Activated naive CD4-positive, alpha-beta T cell treated with anti-CD3 and anti-CD28 coated beads, Interleukin-2, amount 10 ng/mL, durations not matched to agents 7 days and 5 days (primary cell): ENCODE measurements around the gene WDR49.
"Not testable (repeated sequence)": the region's sequence is repeated elsewhere in the genome, so short reads cannot be mapped to it uniquely, and the experiment has no call there.

ENCODE experiments used
- CTCF ChIA-PET: fragments of 350-600 bp; sonication (Branson Sonifier 250); formaldehyde crosslinking; loops from one replicate; lab custom pipeline; 2021; ENCODE audit warnings: antibody characterized with exemption; lab: Charles Lee
- DNase-seq: peaks from one replicate; pipeline ENCODE4 v3.0.0-alpha.2; 2020
- H3K27ac Mint-ChIP-seq: one replicate; pipeline ENCODE4 v1.8.0; 2021; ENCODE audit warnings: mild to moderate bottlenecking, moderate library complexity, mixed read lengths
- H3K27me3 Mint-ChIP-seq: one replicate; pipeline ENCODE4 v1.8.0; 2021; ENCODE audit warnings: mild to moderate bottlenecking, mixed read lengths
- H3K36me3 Mint-ChIP-seq: one replicate; pipeline ENCODE4 v1.8.0; 2021; ENCODE audit warnings: mixed read lengths
- H3K4me1 Mint-ChIP-seq: one replicate; pipeline ENCODE4 v1.8.0; 2021; ENCODE audit warnings: mixed read lengths
- H3K4me3 Mint-ChIP-seq: one replicate; pipeline ENCODE4 v1.8.0; 2021; ENCODE audit warnings: mild to moderate bottlenecking, moderate library complexity, mixed read lengths
- H3K9me3 Mint-ChIP-seq: one replicate; pipeline ENCODE4 v1.8.0; 2021; ENCODE audit warnings: mixed read lengths

The WDR49 gene

DNA sequence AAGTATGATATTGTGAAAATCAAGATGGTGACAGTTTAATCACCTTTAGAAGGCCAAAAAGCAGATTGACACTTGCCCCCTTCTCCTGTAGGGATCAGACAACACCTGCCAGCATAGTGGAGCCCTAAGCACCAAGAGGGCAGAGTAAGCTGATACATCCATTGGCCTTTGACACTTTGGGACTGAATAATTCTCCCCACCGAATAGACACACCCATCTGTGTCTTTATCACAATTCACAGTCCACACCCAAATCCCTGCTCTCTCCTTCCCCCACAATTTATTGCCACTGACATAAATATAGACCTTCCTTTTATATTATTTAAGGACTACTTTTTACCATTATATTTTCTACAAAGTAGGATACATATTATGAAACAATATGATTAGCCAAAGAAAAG, 3.1 kb upstream of the WDR49 start:
- H3K27me3 Mint-ChIP-seq: peaks cover 6% of the 10 kb centered on the region
- H3K9me3 Mint-ChIP-seq: no peaks in the 10 kb centered on the region
- H3K27ac Mint-ChIP-seq: no peak overlapping the region
- H3K36me3 Mint-ChIP-seq: no peaks in the 10 kb centered on the region
- CTCF ChIA-PET: no interaction called here
- no peak overlapping the region for H3K4me3 Mint-ChIP-seq
- DNase-seq: no peak
- H3K4me1 Mint-ChIP-seq: no peaks in the 10 kb centered on the region

DNA sequence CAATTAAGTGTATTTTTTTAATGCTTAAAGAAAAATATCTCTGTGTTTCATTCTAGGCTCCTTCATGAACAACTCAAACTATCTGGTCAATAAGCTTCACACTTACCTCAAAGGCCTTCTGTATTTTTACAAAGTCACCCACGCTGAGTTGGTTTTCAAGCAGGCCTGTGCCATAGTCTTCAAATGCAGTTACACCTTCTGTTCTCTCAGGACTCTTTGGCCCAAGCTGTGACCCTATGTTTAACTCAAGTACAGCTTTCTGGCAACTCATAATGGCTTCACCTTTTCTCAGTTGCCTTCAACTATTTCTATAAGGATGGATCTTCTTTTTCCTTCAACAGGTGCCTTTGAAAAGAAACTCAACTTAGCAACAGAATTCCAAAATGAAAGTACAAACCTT, 587 bp downstream of the WDR49 start:
- Mint-ChIP-seq H3K27me3 (peaks cover 3% of the 10 kb centered on the region), H3K27ac (no peak overlapping the region), H3K9me3 (no peaks in the 10 kb centered on the region), H3K4me3 (no peak overlapping the region), H3K36me3 (no peaks in the 10 kb centered on the region), H3K4me1 (no peaks in the 10 kb centered on the region)
- CTCF ChIA-PET: interaction anchor here (1.0 kb wide), 1 partner anchor 32 kb away, joined by 3 read pairs; no protein-coding TSS in a partner anchor
- no peak for DNase-seq

DNA sequence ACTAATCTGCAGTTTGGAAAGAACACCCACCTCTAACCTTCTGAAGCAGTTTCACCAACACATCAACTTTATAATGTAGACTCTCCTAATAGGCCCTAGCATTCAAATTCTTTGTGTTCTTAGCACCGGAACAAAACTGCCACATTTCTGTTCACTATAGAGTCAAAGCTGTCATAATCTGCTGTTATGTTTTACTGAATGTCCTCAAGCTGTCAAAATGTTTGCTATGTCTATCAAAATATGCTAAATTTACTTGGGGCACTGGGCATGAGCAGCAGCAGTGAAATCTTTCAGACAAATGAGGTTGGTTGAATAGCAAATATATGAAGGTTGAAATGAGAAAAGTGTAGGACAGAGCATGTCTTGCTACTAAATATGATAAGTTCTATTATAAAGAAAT, 1.9 kb downstream of the WDR49 start:
- CTCF ChIA-PET: no interaction called here
- Mint-ChIP-seq H3K4me3 (no peak overlapping the region), H3K9me3 (no peaks in the 10 kb centered on the region), H3K36me3 (no peaks in the 10 kb centered on the region), H3K27me3 (no peaks in the 10 kb centered on the region), H3K4me1 (no peaks in the 10 kb centered on the region), H3K27ac (no peak overlapping the region)
- DNase-seq: no peak

DNA sequence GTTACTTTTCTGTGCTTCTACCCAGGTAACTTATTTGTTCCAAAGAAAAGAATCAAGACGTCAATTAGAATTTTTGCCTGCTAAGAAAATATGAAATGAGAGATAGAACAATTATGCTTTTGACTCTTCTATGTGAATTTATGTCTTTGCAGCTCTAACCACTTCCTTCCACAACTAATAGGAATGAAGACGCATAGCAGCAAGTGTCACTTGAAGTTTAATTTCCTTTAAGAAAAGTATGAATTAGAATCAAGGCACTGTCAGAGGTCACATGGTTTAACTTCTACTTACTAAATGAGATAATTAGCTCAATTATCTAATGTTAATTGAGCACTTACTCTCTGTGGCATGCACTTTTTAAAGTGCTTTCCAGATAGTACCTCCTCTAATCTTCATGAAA, 3.3 kb downstream of the WDR49 start:
- H3K4me3 Mint-ChIP-seq: no peak overlapping the region
- H3K4me1 Mint-ChIP-seq: no peaks in the 10 kb centered on the region
- no peaks in the 10 kb centered on the region for H3K27me3 Mint-ChIP-seq
- peaks cover 2% of the 10 kb centered on the region for H3K9me3 Mint-ChIP-seq
- no peak overlapping the region for H3K27ac Mint-ChIP-seq
- no peak for DNase-seq
- no peaks in the 10 kb centered on the region for H3K36me3 Mint-ChIP-seq
- CTCF ChIA-PET: no interaction called here

DNA sequence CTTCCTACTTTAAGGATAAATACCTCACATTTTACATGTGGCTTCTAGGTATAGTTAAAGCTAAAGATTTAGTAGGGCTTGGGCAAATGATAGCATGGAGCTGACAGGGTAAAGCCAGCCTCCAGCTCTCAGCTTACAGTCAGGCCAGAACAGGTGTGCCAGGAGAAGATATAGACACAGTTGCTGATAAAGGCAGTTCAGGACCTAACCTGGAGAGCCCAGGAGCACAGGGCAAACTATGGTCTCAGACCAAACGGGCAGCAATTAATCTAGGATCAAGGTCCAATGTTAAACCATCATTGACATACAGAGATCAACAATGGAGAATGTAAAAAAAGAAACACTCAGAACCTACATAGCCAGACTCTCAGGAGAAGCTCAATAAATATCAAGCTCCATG, 4.0 kb downstream of the WDR49 start:
- CTCF ChIA-PET: no interaction called here
- Mint-ChIP-seq H3K27ac (no peak overlapping the region), H3K27me3 (no peaks in the 10 kb centered on the region), H3K4me3 (no peak overlapping the region), H3K36me3 (no peaks in the 10 kb centered on the region), H3K4me1 (no peaks in the 10 kb centered on the region), H3K9me3 (peaks cover 2% of the 10 kb centered on the region)
- DNase-seq: no peak

DNA sequence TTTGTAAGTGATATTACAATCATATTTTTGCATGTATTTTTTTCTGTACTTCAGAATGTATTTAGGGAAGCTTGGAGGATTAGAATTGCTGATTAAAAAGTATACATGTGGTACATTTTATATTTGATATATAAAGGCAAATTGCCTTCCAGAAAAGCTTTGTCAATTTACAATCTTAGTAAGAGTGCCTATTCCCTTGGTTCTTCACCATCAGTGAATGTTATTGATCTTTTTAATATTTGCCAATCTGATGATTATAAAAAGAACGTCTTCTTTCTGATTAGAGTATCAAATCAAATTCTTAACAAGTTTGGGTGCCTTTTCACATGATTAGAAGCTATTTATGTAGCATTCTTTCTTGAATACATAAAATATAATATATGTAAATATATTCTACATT, 9.1 kb downstream of the WDR49 start:
- CTCF ChIA-PET: no interaction called here
- H3K27ac Mint-ChIP-seq: no peak overlapping the region
- H3K36me3 Mint-ChIP-seq: no peaks in the 10 kb centered on the region
- no peak overlapping the region for H3K4me3 Mint-ChIP-seq
- DNase-seq: no peak
- no peaks in the 10 kb centered on the region for H3K27me3 Mint-ChIP-seq
- peaks cover 3% of the 10 kb centered on the region for H3K9me3 Mint-ChIP-seq
- no peaks in the 10 kb centered on the region for H3K4me1 Mint-ChIP-seq

GRCh38 chr3:167631471-167631870, 22.3 kb downstream of the WDR49 start:
- no peaks in the 10 kb centered on the region for H3K4me1 Mint-ChIP-seq
- H3K9me3 Mint-ChIP-seq: no peaks in the 10 kb centered on the region
- H3K36me3 Mint-ChIP-seq: no peaks in the 10 kb centered on the region
- H3K27ac Mint-ChIP-seq: no peak overlapping the region
- no peaks in the 10 kb centered on the region for H3K27me3 Mint-ChIP-seq
- H3K4me3 Mint-ChIP-seq: no peak overlapping the region
- no peak for DNase-seq
- CTCF ChIA-PET: no interaction called here

GRCh38 chr3:167626490-167626889, 27.3 kb downstream of the WDR49 start:
- Mint-ChIP-seq H3K9me3 (no peaks in the 10 kb centered on the region), H3K4me1 (no peaks in the 10 kb centered on the region)

DNA sequence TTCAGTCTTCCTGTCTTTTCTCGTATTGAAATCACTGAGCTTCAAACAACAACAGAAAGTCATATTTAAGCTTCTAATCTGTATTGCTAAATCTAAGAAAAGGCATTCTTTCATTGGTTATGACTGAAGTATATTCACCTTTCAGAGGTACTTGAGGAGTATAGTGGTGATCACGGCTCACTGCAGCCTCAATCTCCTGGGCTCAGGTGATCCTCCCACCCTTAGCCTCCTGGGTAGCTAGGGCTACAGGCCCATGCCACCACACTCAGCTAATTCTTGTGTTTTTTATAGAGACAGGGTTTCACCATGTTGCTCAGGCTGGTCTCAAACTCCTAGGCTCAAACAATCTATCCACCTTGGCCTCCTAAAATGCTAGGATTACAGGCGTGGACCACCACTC, 38.7 kb downstream of the WDR49 start:
- H3K27me3 Mint-ChIP-seq: no peaks in the 10 kb centered on the region
- no peak overlapping the region for H3K27ac Mint-ChIP-seq
- no peaks in the 10 kb centered on the region for H3K9me3 Mint-ChIP-seq
- no peak overlapping the region for H3K4me3 Mint-ChIP-seq
- CTCF ChIA-PET: no interaction called here
- DNase-seq: no peak
- no peaks in the 10 kb centered on the region for H3K36me3 Mint-ChIP-seq
- H3K4me1 Mint-ChIP-seq: no peaks in the 10 kb centered on the region

More at GRCh38 chr3:167626490-167626889, 27.3 kb downstream of the WDR49 start:
- H3K27ac Mint-ChIP-seq: no peak overlapping the region
- H3K27me3 Mint-ChIP-seq: no peaks in the 10 kb centered on the region
- H3K4me3 Mint-ChIP-seq: no peak overlapping the region
- CTCF ChIA-PET: no interaction called here
- no peaks in the 10 kb centered on the region for H3K36me3 Mint-ChIP-seq
- DNase-seq: no peak

DNA sequence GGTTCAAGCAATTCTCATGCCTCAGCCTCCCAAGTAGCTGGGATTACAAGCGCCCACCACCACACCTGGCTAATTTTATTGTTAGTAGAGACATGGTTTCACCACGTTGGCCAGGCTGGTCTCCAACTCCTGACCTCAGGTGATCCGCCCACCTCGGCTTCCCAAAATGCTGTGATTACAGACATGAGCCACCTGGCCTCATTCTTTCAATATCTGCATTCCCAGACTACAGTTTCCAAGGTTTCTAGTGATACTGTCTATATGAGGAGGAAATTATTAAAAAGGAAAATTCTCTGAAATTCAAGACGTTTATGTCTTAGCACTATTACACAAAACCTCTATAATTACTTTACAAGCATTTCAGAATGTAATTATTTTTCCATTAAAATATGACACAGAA, 39.5 kb downstream of the WDR49 start:
- H3K27me3 Mint-ChIP-seq, DNase-seq, CTCF ChIA-PET, H3K4me3 Mint-ChIP-seq, H3K27ac Mint-ChIP-seq, H3K4me1 Mint-ChIP-seq, H3K9me3 Mint-ChIP-seq, H3K36me3 Mint-ChIP-seq: not testable (repeated sequence)

DNA sequence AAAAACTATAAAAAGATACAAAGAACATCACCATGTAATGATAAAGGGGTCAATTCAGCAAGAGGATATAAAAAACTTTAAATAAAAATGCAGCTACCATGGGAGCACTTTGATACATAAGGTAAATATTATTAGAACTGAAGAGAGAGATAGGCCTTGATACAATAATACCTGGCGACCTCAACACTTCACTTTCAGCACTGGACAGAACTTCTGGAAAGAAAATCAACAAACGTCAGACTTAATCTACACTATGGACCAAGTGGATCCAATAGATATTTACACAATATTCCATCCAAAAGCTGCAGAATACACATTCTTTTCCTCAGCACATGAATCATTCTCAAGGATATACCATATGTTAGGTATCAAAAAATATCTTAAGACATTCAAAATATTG, 42.0 kb downstream of the WDR49 start:
- DNase-seq: no peak
- no peaks in the 10 kb centered on the region for H3K27me3 Mint-ChIP-seq
- H3K4me1 Mint-ChIP-seq: no peaks in the 10 kb centered on the region
- no peaks in the 10 kb centered on the region for H3K36me3 Mint-ChIP-seq
- CTCF ChIA-PET: no interaction called here
- no peak overlapping the region for H3K27ac Mint-ChIP-seq
- H3K9me3 Mint-ChIP-seq: no peaks in the 10 kb centered on the region
- no peak overlapping the region for H3K4me3 Mint-ChIP-seq

GRCh38 chr3:167609156-167609555, 44.6 kb downstream of the WDR49 start:
- H3K4me3 Mint-ChIP-seq: no peak overlapping the region
- DNase-seq: no peak
- H3K27me3 Mint-ChIP-seq: no peaks in the 10 kb centered on the region
- H3K4me1 Mint-ChIP-seq: no peaks in the 10 kb centered on the region
- no peaks in the 10 kb centered on the region for H3K36me3 Mint-ChIP-seq
- CTCF ChIA-PET: no interaction called here
- no peaks in the 10 kb centered on the region for H3K9me3 Mint-ChIP-seq
- H3K27ac Mint-ChIP-seq: no peak overlapping the region

- no peaks in the 10 kb centered on the region for H3K9me3 Mint-ChIP-seq
- H3K36me3 Mint-ChIP-seq: no peaks in the 10 kb centered on the region
- CTCF ChIA-PET: no interaction called here
- no peak overlapping the region for H3K27ac Mint-ChIP-seq
- H3K4me3 Mint-ChIP-seq: no peak overlapping the region
- no peaks in the 10 kb centered on the region for H3K27me3 Mint-ChIP-seq
- no peak for DNase-seq
- H3K4me1 Mint-ChIP-seq: no peaks in the 10 kb centered on the region
These were observed 46.9 kb downstream of the WDR49 start for GRCh38 chr3:167606836-167607235.

DNA sequence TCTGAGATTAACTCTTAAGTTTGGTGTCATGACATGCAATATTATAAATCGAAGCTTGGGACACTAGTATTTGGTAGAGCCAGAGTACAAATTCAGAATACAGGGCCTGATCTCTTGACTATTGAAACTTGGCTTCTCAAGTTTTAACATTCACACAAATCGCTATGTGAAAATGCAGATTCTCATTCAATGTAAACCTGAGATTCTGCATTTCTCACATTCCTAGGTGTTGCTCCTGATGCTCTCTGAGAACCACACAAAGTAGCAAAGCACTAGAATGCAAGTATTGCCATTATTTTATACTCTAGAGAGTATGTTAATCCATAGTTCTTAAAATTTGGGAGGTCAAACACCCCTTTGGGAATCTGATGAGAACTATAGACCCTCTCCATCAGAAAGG, 47.9 kb downstream of the WDR49 start:
- Mint-ChIP-seq H3K4me1 (no peaks in the 10 kb centered on the region), H3K27ac (no peak overlapping the region), H3K9me3 (no peaks in the 10 kb centered on the region)

DNA sequence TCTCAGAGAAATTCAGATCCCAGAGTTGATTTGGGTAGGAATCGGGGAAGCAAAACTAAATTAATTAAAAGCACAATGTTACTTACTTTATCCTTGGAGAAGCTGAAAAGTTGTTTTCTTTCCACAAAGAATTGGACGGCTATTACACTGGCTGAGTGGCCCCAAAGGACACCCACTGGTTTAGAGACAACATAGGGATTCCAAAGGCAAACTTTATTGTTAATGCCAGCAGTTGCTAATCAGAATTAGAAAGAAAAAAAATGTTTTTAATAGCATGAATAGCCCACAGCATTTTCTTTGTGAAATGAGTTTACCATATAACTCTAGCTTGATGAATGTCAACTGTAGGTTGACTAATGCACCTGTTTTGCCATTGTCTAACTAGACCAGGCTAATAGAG, 51.7 kb downstream of the WDR49 start:
- Mint-ChIP-seq H3K27me3 (no peaks in the 10 kb centered on the region), H3K36me3 (no peaks in the 10 kb centered on the region), H3K4me3 (no peak overlapping the region), H3K9me3 (no peaks in the 10 kb centered on the region), H3K27ac (no peak overlapping the region), H3K4me1 (no peaks in the 10 kb centered on the region)
- DNase-seq: no peak
- CTCF ChIA-PET: interaction anchor here (0.6 kb wide), 1 partner anchor 10 kb away, joined by 4 read pairs; no protein-coding TSS in a partner anchor

More for the DNA sequence above, 47.9 kb downstream of the WDR49 start:
- H3K27me3 Mint-ChIP-seq: no peaks in the 10 kb centered on the region
- CTCF ChIA-PET: no interaction called here
- H3K36me3 Mint-ChIP-seq: no peaks in the 10 kb centered on the region
- H3K4me3 Mint-ChIP-seq: no peak overlapping the region
- DNase-seq: no peak

- no peaks in the 10 kb centered on the region for H3K4me1 Mint-ChIP-seq
- no peaks in the 10 kb centered on the region for H3K9me3 Mint-ChIP-seq
These were observed 66.1 kb downstream of the WDR49 start for GRCh38 chr3:167587651-167588050.

More at GRCh38 chr3:167587651-167588050, 66.1 kb downstream of the WDR49 start:
- no peak overlapping the region for H3K4me3 Mint-ChIP-seq
- CTCF ChIA-PET: no interaction called here
- H3K27ac Mint-ChIP-seq: no peak overlapping the region
- no peak for DNase-seq
- no peaks in the 10 kb centered on the region for H3K27me3 Mint-ChIP-seq
- H3K36me3 Mint-ChIP-seq: no peaks in the 10 kb centered on the region
